ENCODE data around the gene SIX3.

The SIX3 gene

GRCh38 chr2:44934983-44935728 is 6.3 kb upstream of the SIX3 start:
- FAIRE-seq (no peak), DNase-seq (ENCODE audit: insufficient read length, low spot score) (no peak)
- TF ChIP-seq SPI1 (IDR thresholded peaks at IDR 0.05; ENCODE audit: low read depth, low read length) (no peak), TAF1 (IDR thresholded peaks at IDR 0.05; ENCODE audit: low read depth, low read length) (no peak), POLR2AphosphoS5 (IDR thresholded peaks at IDR 0.05; ENCODE audit: low read depth, low read length) (no peak), POU2F2 (IDR thresholded peaks at IDR 0.05; ENCODE audit: low read depth, low read length) (no peak), PAX5 (IDR thresholded peaks at IDR 0.05; ENCODE audit: insufficient read depth, low read length, severe bottlenecking) (no peak), POLR2A (IDR thresholded peaks at IDR 0.05; ENCODE audit: low read depth, low read length) (no peak)

GRCh38 chr2:44935729-44936098 is 5.8 kb upstream of the SIX3 start:
- FAIRE-seq (no peak), DNase-seq (ENCODE audit: insufficient read length, low spot score) (no peak)
- no peak for TF ChIP-seq POU2F2 (IDR thresholded peaks at IDR 0.05; ENCODE audit: low read depth, low read length)
- TF ChIP-seq TAF1 (IDR thresholded peaks at IDR 0.05; ENCODE audit: low read depth, low read length) = no peak
- TF ChIP-seq POLR2A (IDR thresholded peaks at IDR 0.05; ENCODE audit: low read depth, low read length) = no peak
- TF ChIP-seq PAX5 (IDR thresholded peaks at IDR 0.05; ENCODE audit: insufficient read depth, low read length, severe bottlenecking) = no peak
- no peak for TF ChIP-seq POLR2AphosphoS5 (IDR thresholded peaks at IDR 0.05; ENCODE audit: low read depth, low read length)
- no peak for TF ChIP-seq SPI1 (IDR thresholded peaks at IDR 0.05; ENCODE audit: low read depth, low read length)

- TF ChIP-seq POLR2AphosphoS5 (IDR thresholded peaks at IDR 0.05; ENCODE audit: low read depth, low read length) (no peak), TAF1 (IDR thresholded peaks at IDR 0.05; ENCODE audit: low read depth, low read length) (no peak), POLR2A (IDR thresholded peaks at IDR 0.05; ENCODE audit: low read depth, low read length) (no peak), SPI1 (IDR thresholded peaks at IDR 0.05; ENCODE audit: low read depth, low read length) (no peak)
- FAIRE-seq (no peak), DNase-seq (ENCODE audit: insufficient read length, low spot score) (no peak)
These were observed 5.2 kb upstream of the SIX3 start for GRCh38 chr2:44936275-44936674.

GRCh38 chr2:44936715-44937687 is 4.5 kb upstream of the SIX3 start:
- DNase-seq (ENCODE audit: insufficient read length, low spot score) (no peak), FAIRE-seq (no peak)
- TF ChIP-seq POLR2A (IDR thresholded peaks at IDR 0.05; ENCODE audit: low read depth, low read length) (no peak), SPI1 (IDR thresholded peaks at IDR 0.05; ENCODE audit: low read depth, low read length) (no peak)

- FAIRE-seq = no peak
- TF ChIP-seq TAF1 (IDR thresholded peaks at IDR 0.05; ENCODE audit: low read depth, low read length) (no peak), POU2F2 (IDR thresholded peaks at IDR 0.05; ENCODE audit: low read depth, low read length) (no peak), POLR2AphosphoS5 (IDR thresholded peaks at IDR 0.05; ENCODE audit: low read depth, low read length) (no peak), POLR2A (IDR thresholded peaks at IDR 0.05; ENCODE audit: low read depth, low read length) (no peak), SPI1 (IDR thresholded peaks at IDR 0.05; ENCODE audit: low read depth, low read length) (no peak), PAX5 (IDR thresholded peaks at IDR 0.05; ENCODE audit: insufficient read depth, low read length, severe bottlenecking) (no peak)
- no peak for DNase-seq (ENCODE audit: insufficient read length, low spot score)
These were observed 3.7 kb upstream of the SIX3 start for GRCh38 chr2:44937688-44938240.

- DNase-seq (ENCODE audit: insufficient read length, low spot score) (no peak), FAIRE-seq (no peak)
- TF ChIP-seq POLR2AphosphoS5 (IDR thresholded peaks at IDR 0.05; ENCODE audit: low read depth, low read length) = no peak
- no peak for TF ChIP-seq TAF1 (IDR thresholded peaks at IDR 0.05; ENCODE audit: low read depth, low read length)
- no peak for TF ChIP-seq SPI1 (IDR thresholded peaks at IDR 0.05; ENCODE audit: low read depth, low read length)
- TF ChIP-seq POU2F2 (IDR thresholded peaks at IDR 0.05; ENCODE audit: low read depth, low read length) = no peak
- no peak for TF ChIP-seq POLR2A (IDR thresholded peaks at IDR 0.05; ENCODE audit: low read depth, low read length)
- no peak for TF ChIP-seq PAX5 (IDR thresholded peaks at IDR 0.05; ENCODE audit: insufficient read depth, low read length, severe bottlenecking)
These were observed 3.0 kb upstream of the SIX3 start for GRCh38 chr2:44938287-44939105.

GRCh38 chr2:44939106-44940048 is 2.1 kb upstream of the SIX3 start:
- FAIRE-seq (no peak), DNase-seq (ENCODE audit: insufficient read length, low spot score) (no peak)
- no peak for TF ChIP-seq TAF1 (IDR thresholded peaks at IDR 0.05; ENCODE audit: low read depth, low read length)
- no peak for TF ChIP-seq POLR2AphosphoS5 (IDR thresholded peaks at IDR 0.05; ENCODE audit: low read depth, low read length)
- no peak for TF ChIP-seq SPI1 (IDR thresholded peaks at IDR 0.05; ENCODE audit: low read depth, low read length)

GRCh38 chr2:44940049-44940494 is 1.4 kb upstream of the SIX3 start:
- FAIRE-seq = no peak
- TF ChIP-seq SPI1 (IDR thresholded peaks at IDR 0.05; ENCODE audit: low read depth, low read length) (no peak), POLR2A (IDR thresholded peaks at IDR 0.05; ENCODE audit: low read depth, low read length) (no peak), POLR2AphosphoS5 (IDR thresholded peaks at IDR 0.05; ENCODE audit: low read depth, low read length) (no peak), POU2F2 (IDR thresholded peaks at IDR 0.05; ENCODE audit: low read depth, low read length) (no peak), PAX5 (IDR thresholded peaks at IDR 0.05; ENCODE audit: insufficient read depth, low read length, severe bottlenecking) (no peak), TAF1 (IDR thresholded peaks at IDR 0.05; ENCODE audit: low read depth, low read length) (no peak)
- no peak for DNase-seq (ENCODE audit: insufficient read length, low spot score)

All from GM12891 (cell line).